A549 (cell line): ENCODE data around the gene MRPL12.

ENCODE experiments used
- CBX2 ChIP-seq: fragments of 200-600 bp; sonication (generic); IDR thresholded peaks from 2 replicates; pipeline ENCODE4 v1.6.1; 2016; ENCODE audit warnings: low read depth, mild to moderate bottlenecking, borderline replicate concordance
- CTCF ChIP-seq: fragments of >200 bp; sonication (Bioruptor Twin); formaldehyde crosslinking; IDR thresholded peaks from 3 replicates; pipeline ENCODE4 v1.5.1; 2016
- MAFK ChIP-seq: fragments of 450-650 bp; IDR thresholded peaks from 2 replicates; pipeline ENCODE4 v1.6.1; 2014; ENCODE audit not compliant: partially characterized antibody
- REST ChIP-seq: fragments of 200-600 bp; sonication (generic); IDR thresholded peaks from 2 replicates; pipeline ENCODE4 v1.6.1; 2016; ENCODE audit warnings: antibody characterized with exemption, mild to moderate bottlenecking, moderate library complexity
- TP53 ChIP-seq: fragments of 250-450 bp; sonication (Bioruptor Pico); IDR thresholded peaks from 2 replicates; pipeline ENCODE4 v1.5.0; 2021; ENCODE audit warnings: mild to moderate bottlenecking, moderate library complexity

- TF ChIP-seq CTCF: no peak
- no peak for TF ChIP-seq REST
- no peak for TF ChIP-seq CBX2
- TF ChIP-seq MAFK: no peak
- no peak for TF ChIP-seq TP53
Observed at GRCh38 chr17:81685108-81685507, 18.1 kb upstream of the MRPL12 start.
